Measurements from ENCODE around the gene NXPE3.
"Not testable (repeated sequence)": the region's sequence is repeated elsewhere in the genome, so short reads cannot be mapped to it uniquely, and the experiment has no call there.

Gene NXPE3

DNA sequence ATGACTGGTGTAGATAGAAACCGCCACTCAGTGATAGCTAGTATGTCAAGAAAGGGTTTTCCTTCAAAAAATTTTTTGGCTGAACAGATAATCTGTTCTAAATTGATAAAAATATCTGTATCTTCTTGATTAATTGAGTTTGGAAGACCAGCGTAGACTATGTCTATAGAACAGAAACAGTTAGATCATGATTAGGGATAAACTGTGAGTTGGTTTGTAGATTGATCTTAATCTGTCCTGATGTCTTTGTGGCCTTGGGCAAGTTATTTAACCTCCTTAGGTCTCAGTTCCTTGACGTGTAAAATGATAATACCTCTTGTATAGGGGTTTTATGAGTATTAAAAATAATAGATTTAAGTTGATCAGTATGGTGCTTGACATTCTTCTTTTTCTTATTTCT is 75.0 kb downstream of the NXPE3 start:
- DNase-seq = no peak

DNA sequence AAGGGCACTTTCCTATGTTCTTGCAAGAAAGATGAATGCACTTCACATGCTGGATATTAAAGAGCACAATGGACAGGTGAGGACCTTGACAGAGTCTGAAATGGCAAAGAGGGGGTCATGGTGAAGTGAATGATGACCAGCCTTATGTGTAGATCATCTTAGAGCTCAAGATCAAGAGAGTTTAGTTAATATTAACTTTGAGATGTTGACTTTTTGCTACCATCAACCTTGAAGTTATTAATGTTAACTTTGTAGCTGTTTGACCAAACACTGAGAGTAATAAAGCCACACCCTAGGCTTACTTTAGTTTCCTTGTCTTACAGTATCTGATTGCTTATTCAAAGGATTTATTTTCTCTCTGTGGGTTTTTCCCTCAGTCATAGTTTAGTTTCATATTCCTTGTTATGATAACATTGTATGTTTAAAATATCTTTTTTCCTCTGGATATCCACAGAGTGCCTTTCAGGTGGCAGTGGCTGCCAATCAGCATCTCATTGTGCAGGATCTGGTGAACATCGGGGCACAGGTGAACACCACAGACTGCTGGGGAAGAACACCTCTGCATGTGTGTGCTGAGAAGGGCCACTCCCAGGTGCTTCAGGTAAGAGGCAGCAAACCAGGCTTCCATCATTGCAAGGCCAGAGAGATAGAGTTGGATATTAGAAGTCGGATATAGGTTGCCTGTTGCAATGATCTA is 75.7 kb downstream of the NXPE3 start:
- no peak for DNase-seq

DNA sequence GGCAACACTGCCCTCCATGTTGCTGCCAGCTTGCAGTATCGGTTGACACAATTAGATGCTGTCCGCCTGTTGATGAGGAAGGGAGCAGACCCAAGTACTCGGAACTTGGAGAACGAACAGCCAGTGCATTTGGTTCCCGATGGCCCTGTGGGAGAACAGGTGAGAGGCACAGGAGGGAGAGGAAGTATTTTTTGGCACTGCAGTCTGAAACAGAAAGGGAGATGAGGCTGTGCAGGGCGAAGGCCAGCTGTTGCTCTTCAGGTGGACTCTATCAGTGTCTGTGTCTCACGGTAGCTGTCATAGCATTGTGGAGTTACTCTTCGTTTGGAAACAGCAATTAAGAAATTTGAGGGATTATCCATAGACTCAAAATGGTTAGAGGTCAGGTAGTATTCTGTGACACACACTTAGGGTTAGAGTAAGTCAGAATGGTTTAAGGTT is 78.3 kb downstream of the NXPE3 start:
- DNase-seq = no peak

DNA sequence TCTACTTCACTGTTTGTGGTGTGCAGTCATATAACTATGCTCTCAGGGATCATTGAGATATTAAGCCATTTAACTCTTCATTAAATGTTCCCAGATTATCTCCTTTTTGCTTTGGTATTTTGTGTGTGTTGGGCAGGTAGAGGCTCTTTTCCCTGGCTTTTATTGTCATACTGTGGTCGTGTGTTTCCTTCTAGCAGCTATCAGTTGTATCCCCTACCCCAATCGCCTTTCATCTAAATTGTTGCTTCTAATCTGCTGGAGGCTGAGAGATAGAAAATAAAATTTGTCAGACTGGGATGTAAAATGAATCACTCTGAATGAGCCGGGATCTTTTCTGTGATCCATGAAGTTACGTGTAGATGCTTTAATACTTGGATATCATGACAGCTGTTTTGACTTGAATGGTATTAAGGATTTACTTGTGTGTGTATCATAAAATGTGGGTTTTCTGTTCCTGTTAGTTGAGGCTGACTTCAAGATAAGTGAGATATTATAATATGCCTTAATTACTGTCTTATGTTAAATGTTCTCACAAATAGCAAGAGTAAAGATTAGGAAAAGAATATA is 79.5 kb downstream of the NXPE3 start:
- no peak for DNase-seq

DNA sequence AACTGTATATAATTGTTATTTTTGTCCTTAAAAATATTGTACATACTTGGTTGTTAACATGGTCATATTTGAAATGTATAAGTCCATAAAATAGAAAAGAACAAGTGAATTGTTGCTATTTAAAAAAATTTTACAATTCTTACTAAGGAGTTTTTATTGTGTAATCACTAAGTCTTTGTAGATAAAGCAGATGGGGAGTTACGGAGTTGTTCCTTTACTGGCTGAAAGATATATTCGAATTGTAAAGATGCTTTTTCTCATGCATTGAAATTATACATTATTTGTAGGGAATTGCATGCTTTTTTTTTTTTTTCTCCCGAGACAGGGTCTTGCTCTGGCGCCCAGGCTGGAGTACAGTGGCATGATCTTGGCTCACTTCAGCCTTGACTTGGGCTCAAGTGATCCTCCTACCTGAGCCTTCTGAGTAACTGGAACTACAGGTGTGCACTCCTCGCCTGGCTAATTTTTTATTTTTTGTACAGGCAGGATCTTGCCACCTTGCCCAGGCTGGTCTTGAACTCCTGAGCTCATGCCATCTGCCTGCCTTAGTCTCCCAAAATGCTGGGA is 81.0 kb downstream of the NXPE3 start:
- DNase-seq = no peak

DNA sequence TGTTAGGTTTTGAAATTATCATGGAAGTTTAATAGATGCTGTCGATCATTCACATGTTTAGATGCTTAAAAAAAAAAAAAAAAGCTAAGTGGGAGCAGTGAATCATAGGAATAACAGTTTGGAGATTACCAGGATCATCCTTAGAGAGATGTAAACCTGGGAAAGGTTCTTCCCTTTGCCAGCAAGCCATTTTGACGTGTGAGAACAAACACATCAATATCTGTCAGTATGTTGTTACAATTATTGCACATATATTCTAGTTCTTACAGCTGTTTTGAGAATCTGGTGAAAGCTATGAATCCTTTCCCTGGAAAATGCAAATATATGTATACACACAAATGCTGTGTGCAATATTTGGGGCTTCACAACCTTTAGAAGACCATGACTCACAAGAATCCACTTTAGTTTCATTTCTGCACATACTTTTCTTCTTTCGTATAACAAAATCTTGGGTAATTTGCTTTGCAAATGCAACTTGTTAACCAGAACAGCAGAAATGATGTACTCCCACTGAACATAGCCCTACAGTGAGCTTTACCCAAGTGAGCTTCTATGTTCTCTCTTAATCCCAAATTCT is 82.3 kb downstream of the NXPE3 start:
- no peak for DNase-seq

DNA sequence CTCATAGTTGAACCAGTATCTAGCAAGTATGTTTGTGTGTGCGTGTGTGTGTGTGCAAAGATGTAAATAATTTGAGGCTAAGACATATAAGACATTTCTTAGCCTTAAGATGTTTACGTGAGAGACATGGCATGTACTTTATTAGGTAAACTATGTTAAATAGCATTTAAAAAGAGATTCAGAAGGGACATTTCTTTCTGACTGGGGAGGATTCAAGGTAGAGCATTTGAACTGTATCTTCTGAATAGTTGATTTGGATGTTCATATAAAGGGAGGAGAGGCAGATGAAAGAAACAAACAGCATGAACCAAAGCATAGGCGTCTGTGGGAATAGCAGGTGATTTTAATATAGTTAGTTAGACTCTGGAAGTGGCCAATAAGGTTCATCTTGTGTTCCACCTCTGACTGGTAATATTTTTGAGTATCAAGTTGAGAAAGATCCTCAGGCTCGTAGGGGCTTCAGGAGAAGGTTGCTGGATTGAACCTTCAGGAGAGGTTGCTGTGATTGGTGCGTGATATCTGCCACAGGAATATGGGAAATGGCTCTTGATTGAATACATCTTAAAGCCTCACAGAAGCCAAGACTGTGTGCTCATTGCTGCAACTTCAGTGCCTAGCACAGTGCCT is 82.9 kb downstream of the NXPE3 start:
- DNase-seq = no peak

DNA sequence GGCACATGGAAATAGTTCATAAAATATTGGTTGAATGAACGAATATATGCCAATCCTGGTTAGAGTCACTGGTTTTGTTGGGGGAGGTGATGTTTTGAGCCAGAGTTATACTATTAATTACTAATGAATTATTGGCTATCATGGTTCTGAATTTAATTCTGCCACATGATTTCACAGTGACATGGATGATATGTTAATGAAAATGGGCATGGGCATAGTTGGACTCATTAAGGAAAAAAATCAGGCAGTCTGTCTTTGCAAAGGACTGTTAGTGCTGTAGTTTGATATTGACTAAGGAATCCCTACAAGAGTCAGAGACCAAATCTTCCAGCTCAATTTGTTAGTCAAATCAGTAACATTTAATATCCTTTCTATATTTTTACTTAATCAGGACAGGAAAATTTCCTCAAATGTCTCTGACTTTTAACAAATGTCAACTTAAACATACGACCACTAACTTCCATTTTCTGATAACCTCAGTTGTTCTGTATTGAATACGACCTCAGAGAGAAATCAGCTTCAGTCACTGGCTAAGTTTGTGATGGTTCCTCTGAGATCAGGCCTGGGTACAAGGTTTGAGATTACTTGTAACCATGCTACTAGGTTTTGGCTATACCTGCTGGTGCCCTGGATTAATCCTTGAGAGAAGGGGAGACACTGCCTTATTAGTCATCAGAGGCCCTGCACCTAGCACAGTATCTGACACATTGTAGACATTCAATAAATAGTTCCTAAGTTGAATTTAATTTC is 83.6 kb downstream of the NXPE3 start:
- no peak for DNase-seq

DNA sequence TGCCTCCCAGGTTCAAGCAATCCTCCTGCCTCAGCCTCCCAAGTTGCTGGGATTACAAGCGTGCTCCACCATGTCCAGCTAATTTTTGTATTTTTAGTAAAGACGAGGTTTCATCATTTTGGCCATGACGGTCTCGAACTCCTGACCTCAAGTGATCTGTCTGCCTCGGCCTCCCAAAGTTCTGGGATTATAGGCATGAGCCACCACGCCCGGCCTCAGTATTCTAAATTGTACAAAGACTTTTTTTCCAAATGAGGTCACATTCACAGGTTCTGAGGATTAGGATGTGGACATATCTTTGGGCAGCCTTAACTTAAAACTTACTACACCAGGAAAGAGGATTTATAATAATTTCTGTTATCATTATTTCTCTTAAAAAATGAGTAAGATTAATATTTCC is 85.9 kb downstream of the NXPE3 start:
- DNase-seq = not testable (repeated sequence)

DNA sequence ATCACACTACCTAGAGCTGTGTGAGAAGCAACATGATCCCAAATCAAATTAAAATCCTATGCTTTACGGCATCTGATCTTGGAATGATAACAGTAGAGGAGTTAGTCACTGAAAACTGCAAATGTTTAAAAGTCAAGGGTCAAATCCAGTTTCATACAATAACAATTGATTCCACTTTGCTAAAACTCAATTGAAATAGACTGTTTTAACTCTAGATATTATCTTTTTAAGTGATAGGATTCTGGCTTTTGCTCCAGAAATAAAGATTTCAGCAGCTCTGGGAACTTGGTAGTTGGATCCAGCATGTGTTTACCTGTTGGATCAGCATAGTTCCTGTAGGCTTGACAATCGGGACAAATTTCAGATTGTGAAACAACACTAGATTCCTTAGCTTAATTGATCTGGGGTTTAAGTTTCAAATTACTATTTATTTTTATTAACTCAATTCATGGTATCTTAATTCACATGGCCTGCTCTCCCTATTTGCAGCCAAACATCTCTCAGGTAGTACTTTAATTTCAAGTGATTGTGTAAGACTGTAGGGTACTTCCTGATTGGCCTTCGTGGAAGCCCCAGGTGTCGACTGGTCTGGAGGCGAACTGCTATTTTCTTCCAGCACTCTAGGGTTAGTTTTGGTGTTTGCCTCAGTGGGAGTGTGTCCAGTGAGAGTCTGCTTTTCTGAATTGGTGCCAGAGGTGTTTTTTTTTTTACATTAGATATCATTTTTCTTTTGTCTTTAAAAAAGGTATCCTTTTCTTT is 86.9 kb downstream of the NXPE3 start:
- DNase-seq = no peak

DNA sequence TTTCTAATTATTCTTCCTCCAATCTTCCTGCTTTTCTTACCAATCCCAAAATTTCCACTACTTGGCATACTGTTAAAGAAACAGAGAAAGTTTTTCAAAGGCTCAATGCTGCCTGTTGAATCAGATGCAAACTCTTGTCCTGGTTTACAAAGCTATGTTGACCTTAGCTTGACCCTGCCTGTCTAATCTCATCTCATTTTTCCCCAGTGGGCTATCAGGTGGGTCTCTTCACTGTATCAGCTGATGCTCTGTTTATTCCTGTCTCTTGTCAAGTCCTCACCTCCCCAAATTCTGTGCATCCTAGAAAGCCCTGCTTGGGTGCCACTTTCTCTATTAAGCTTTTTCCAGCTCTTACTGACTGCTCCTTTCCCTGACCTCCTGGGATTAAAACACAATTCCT is 88.5 kb downstream of the NXPE3 start:
- DNase-seq = no peak

DNA sequence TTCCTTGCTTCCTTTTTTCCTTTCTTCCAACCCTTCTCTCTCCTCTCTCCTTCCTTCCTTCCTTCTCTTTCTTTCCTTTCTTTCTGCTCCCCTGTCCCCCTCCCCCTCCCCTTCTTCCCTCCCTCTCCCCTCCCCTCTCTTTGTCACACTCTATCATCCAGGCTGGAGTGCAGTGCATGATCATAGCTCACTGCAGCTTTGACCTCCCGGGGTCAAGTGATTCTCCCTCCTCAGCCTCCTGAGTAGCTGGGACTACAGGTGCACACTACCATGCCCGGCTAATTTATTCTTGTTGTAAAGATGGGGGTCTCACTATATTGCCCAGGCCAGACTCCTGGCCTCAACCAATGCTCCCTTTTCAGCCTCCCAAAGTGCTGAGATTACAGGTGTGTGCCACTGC is 89.0 kb downstream of the NXPE3 start:
- no peak for DNase-seq

DNA sequence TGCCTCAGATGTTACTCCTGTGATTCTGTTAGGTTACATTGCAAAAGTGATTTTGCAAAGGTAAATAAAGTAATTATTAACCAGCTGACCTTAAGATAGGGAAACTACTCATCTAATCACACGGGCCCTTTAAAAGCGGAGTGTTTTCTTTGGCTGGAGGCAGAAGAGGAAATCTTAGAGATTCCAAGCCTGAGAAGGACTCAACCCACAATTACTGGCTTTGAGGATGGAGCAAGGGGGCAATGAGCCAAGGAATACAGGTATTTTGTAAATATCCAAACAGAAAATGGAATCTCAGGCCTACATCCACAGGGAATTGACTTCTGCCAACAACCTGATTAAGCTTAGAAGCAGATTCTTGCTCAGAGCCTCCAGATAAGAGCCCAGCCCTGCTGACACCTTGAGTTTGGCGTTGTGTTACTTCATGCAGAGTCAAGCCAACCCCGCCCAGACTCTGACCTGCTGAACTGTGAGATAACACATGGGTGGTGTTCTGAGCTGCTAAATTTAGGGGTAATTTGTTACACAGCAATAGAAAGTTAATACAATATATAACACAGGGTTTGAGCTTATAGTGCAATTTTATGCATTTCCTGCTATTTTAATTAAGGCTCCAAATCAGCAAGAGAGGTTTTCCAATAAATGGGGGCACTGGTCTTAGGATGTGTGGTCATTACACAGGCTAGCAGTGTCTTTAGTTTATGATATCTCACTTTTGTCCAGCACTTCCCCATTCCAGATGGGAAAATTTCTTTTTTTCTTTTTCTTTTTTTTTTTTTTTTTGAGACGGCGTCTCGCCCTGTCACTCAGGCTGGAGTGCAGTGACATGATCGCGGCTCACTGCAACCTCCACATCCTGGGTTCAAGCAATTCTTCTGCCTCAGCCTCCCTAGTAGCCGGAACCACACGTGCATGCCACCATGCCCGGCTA is 89.8 kb downstream of the NXPE3 start:
- no peak for DNase-seq

DNA sequence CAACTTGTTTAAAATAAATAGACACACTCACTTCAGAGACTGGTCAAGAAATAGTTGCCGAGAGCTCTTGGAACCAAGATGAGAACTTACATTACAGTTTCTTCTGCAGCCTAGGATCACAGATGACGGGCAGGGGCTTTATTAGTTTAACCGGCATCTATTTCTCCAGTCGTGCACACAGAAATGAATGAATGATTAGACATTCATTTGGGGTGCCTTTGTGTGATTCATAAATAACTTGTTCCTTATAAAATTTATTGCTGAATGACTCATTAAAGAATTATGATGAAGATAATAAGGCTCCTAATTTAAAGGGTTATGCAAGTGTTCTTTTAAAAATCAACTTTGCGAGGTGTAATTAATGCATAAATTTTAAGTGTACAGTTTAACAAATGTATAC is 91.1 kb downstream of the NXPE3 start:
- no peak for DNase-seq

DNA sequence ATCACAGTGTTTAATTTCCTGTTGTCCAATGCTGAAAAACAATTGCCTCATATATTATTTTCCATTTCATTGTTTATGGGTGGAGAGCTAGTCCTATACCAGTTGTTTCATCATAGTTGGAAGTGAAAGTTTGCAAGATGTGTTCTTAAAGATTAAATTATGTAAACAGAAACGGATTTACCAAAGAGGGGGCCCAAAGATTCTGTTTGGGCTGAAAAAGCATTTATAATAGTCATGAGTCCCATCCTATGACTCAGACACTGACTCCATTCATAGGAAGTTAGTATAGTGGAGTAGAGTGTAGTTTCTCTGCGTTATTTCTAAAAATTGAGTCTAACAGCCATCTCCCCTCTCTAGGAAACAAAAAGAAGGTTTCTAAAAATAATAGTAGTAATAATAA is 94.6 kb downstream of the NXPE3 start:
- no peak for DNase-seq

DNA sequence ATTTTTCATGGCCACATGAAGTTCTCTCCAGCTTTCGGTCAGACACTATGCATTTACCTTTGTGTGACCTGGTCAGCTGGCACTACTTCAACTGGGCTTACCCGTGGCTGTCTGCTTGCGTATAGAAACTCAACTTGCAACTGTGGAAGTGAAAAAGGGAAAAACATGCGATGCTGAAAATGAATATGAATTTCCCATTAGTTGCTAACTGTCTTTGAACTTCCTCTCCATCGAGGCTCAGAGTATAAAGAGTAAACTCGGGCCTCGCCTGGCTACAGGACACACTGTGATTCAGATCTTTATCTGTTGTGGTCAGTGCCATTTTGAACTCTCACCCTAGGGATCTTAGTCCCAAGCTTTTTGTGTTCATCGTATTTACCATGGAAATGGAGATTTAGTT is 97.1 kb downstream of the NXPE3 start:
- no peak for DNase-seq

Measured in NCI-H1092 treated with DMSO at 0.1 percent for 48 hours (cell line).